DOHH2 (cell line): ENCODE measurements around the gene CACNA2D1.

Experiments used
- H3F3A ChIP-seq: fragments of 200-600 bp; sonication (generic), shearing (Covaris generic); 2 replicates; pipeline ENCODE4 v1.6.0; 2016; ENCODE audit warnings: antibody characterized with exemption, mild to moderate bottlenecking; ENCODE audit not compliant: control insufficient read depth, insufficient read depth
- H3K27ac ChIP-seq: fragments of 200-600 bp; sonication (generic); 2 replicates; pipeline ENCODE4 v1.5.1; 2014; ENCODE audit warnings: low read depth, mild to moderate bottlenecking, low read length, moderate library complexity
- H3K27me3 ChIP-seq: fragments of 200-600 bp; sonication (generic); 2 replicates; pipeline ENCODE4 v1.6.1; 2014; ENCODE audit warnings: mild to moderate bottlenecking, low read length, mixed read lengths; ENCODE audit not compliant: control insufficient read depth
- H3K36me3 ChIP-seq: fragments of 200-600 bp; sonication (generic); 2 replicates; pipeline ENCODE4 v1.6.1; 2014; ENCODE audit warnings: mild to moderate bottlenecking, low read length, moderate library complexity, mixed read lengths; ENCODE audit not compliant: control insufficient read depth
- H3K4me1 ChIP-seq: fragments of 200-600 bp; sonication (generic); 2 replicates; pipeline ENCODE4 v1.6.1; 2014; ENCODE audit warnings: mild to moderate bottlenecking, low read length, mixed read lengths; ENCODE audit not compliant: control insufficient read depth
- H3K4me2 ChIP-seq: fragments of 200-600 bp; sonication (generic); 2 replicates; pipeline ENCODE4 v1.6.0; 2014; ENCODE audit warnings: mild to moderate bottlenecking, low read length, moderate library complexity
- H3K4me3 ChIP-seq: fragments of 200-600 bp; sonication (generic); 2 replicates; pipeline ENCODE4 v1.5.1; 2014; ENCODE audit warnings: mild to moderate bottlenecking, low read length, mixed read lengths
- H3K79me2 ChIP-seq: fragments of 200-600 bp; sonication (generic); 2 replicates; pipeline ENCODE4 v1.6.1; 2014; ENCODE audit warnings: mild to moderate bottlenecking, low read length, mixed read lengths; ENCODE audit not compliant: control insufficient read depth
- H3K9me2 ChIP-seq: fragments of 200-600 bp; sonication (generic); replicated peaks from 2 replicates; pipeline ENCODE4 v1.6.1; 2014; ENCODE audit warnings: mild to moderate bottlenecking, low read length, mixed read lengths; ENCODE audit not compliant: control insufficient read depth
- H3K9me3 ChIP-seq: fragments of 200-600 bp; sonication (generic); 2 replicates; pipeline ENCODE4 v1.6.1; 2014; ENCODE audit warnings: antibody characterized with exemption, low read length, mixed read lengths; ENCODE audit not compliant: control insufficient read depth, insufficient read depth
- H4K20me1 ChIP-seq: fragments of 200-600 bp; sonication (generic); 2 replicates; pipeline ENCODE4 v1.6.0; 2014; ENCODE audit warnings: low read depth, mild to moderate bottlenecking, antibody characterized with exemption, low read length, moderate library complexity; ENCODE audit not compliant: control insufficient read depth, insufficient read depth
- EZH2phosphoT487 ChIP-seq: fragments of 200-600 bp; sonication (generic); IDR thresholded peaks from 2 replicates; pipeline ENCODE4 v1.6.1; 2017; ENCODE audit warnings: borderline replicate concordance, mild to moderate bottlenecking, antibody characterized with exemption, low read length, moderate library complexity, mixed read lengths
- TF ChIP-seq, protein P1 (sequence below): fragments of 200-600 bp; sonication (generic); IDR thresholded peaks from one replicate; pipeline ENCODE4 v1.5.1; 2014; ENCODE audit warnings: antibody characterized with exemption, mild to moderate bottlenecking, low read depth, low read length; ENCODE audit not compliant: poor library complexity, severe bottlenecking

CACNA2D1 gene

DNA sequence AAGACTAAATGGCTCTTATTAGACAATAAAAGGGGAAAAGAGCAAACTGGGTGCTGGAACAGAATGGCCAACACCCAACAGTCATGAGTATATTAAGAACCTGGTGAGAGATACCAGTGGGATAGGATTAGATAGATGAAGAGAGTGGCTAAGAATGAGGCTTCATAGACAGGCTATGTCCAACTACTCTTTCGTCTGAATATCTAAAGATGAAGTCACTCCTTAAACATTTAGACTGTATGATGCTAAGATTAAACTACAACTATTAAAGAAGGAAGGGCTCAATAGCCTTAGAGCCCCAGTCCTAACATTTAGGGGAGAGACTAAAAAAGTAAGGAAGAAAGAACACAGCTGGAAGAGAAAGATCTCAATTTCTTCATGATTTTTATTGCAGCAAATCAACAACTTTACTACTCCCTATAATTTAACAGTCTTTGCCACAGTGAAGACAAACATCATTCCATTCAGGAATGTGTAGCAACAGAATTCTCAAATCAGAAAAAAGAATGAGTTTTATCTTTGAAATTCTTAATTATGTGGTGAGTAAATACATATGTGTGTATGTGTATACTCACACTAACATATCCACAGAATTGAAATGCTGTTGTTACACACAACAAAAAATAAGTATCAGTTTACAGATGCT is 45.6 kb downstream of the CACNA2D1 start:
- H3K4me2 ChIP-seq, result no peak overlapping the region
- no peaks in the 10 kb centered on the region for H3K9me3 ChIP-seq
- no peak overlapping the region for H3K27ac ChIP-seq
- no peaks in the 10 kb centered on the region for H3K79me2 ChIP-seq
- no peaks in the 10 kb centered on the region for H4K20me1 ChIP-seq
- no peaks in the 10 kb centered on the region for H3K36me3 ChIP-seq
- TF ChIP-seq, protein P1, sequence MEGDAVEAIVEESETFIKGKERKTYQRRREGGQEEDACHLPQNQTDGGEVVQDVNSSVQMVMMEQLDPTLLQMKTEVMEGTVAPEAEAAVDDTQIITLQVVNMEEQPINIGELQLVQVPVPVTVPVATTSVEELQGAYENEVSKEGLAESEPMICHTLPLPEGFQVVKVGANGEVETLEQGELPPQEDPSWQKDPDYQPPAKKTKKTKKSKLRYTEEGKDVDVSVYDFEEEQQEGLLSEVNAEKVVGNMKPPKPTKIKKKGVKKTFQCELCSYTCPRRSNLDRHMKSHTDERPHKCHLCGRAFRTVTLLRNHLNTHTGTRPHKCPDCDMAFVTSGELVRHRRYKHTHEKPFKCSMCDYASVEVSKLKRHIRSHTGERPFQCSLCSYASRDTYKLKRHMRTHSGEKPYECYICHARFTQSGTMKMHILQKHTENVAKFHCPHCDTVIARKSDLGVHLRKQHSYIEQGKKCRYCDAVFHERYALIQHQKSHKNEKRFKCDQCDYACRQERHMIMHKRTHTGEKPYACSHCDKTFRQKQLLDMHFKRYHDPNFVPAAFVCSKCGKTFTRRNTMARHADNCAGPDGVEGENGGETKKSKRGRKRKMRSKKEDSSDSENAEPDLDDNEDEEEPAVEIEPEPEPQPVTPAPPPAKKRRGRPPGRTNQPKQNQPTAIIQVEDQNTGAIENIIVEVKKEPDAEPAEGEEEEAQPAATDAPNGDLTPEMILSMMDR, result no peak
- H3K4me1 ChIP-seq, result no peaks in the 10 kb centered on the region
- no peaks in the 10 kb centered on the region for H3K9me2 ChIP-seq
- no peaks in the 10 kb centered on the region for H3K27me3 ChIP-seq
- no peaks in the 10 kb centered on the region for H3F3A ChIP-seq
- no peak overlapping the region for H3K4me3 ChIP-seq

DNA sequence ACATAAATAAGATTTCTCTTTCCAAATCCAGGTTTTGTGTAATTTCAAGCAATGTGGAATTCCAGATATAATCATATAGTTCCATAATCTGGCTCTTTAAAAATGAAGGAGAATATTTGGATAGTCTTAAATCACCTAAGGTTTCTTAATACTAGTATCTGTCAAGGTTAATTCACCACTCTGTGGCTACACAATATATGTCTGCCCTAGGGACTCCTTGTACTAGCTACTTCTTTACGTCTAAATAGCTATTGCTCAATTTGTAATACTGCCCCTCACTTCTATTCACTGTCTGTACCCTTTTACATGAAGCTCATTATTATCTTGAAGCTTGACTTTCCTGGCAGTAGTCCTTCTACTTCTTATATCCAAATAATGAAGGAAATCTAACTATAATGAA is 47.2 kb downstream of the CACNA2D1 start:
- Histone ChIP-seq H3K36me3 (no peaks in the 10 kb centered on the region), H3K27ac (no peak overlapping the region), H3K79me2 (no peaks in the 10 kb centered on the region), H3K27me3 (no peaks in the 10 kb centered on the region), H3K4me1 (no peaks in the 10 kb centered on the region), H3K4me2 (no peak overlapping the region), H3F3A (no peaks in the 10 kb centered on the region), H3K9me2 (no peaks in the 10 kb centered on the region), H3K4me3 (no peak overlapping the region), H3K9me3 (no peaks in the 10 kb centered on the region), H4K20me1 (no peaks in the 10 kb centered on the region)
- no peak for TF ChIP-seq EZH2phosphoT487
- TF ChIP-seq, protein P1, result no peak

DNA sequence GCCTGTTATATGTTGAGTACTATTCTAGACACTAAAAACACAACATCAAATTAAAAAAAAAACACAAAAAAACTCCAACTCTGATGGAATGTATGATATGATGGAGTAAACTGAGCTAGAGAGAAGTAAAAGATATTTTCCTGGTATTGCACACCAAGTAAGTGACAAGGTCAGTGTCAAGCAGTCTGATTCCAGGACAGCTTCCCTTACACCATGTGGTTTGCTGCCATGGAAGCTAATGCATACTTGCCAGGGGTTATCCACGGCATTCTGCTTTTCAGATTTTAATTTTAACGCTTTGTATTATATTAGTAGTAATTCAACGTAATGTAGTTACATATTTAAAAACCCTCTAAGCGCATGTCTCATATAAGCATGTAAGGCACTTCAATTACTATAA is 48.4 kb downstream of the CACNA2D1 start:
- no peaks in the 10 kb centered on the region for H3K9me2 ChIP-seq
- H3K27me3 ChIP-seq, result no peaks in the 10 kb centered on the region
- no peaks in the 10 kb centered on the region for H3F3A ChIP-seq
- no peaks in the 10 kb centered on the region for H4K20me1 ChIP-seq
- H3K4me3 ChIP-seq, result no peak overlapping the region
- no peak overlapping the region for H3K4me2 ChIP-seq
- H3K9me3 ChIP-seq, result no peaks in the 10 kb centered on the region
- H3K36me3 ChIP-seq, result no peaks in the 10 kb centered on the region
- H3K27ac ChIP-seq, result no peak overlapping the region
- TF ChIP-seq, protein P1, result no peak
- no peak for TF ChIP-seq EZH2phosphoT487
- H3K79me2 ChIP-seq, result no peaks in the 10 kb centered on the region
- H3K4me1 ChIP-seq, result no peaks in the 10 kb centered on the region
